Smooth muscle cell (in vitro differentiated cells): Measurements from ENCODE around the gene UBE2D2. TPM values are rescaled to one million over a fixed set of nuclear protein-coding genes. Genes with fewer than 3 reads are reported as not detected.
A peak's percentile ranks its signal among the peaks of the same experiment; 100 is the strongest.
"Not testable (repeated sequence)": the region's sequence is repeated elsewhere in the genome, so short reads cannot be mapped to it uniquely, and the experiment has no call there.

Experiments used
- DNase-seq: peaks from one replicate; lab custom pipeline; 2025; ENCODE audit not compliant: unreplicated experiment; lab: John Stamatoyannopoulos, UW
- H2AFZ ChIP-seq: fragments of 200-600 bp; sonication (generic); 2 replicates; pipeline ENCODE4 v1.6.0; 2016; ENCODE audit warnings: antibody characterized with exemption, low read depth, mild to moderate bottlenecking
- H3F3A ChIP-seq: fragments of 200-600 bp; sonication (generic); 2 replicates; pipeline ENCODE4 v1.6.0; 2017; ENCODE audit warnings: antibody characterized with exemption, low read depth
- H3K27ac ChIP-seq: fragments of 200-600 bp; sonication (generic); 2 replicates; pipeline ENCODE4 v1.5.1; 2016; ENCODE audit warnings: low read depth, mild to moderate bottlenecking
- H3K27me3 ChIP-seq: fragments of 200-600 bp; sonication (generic); 2 replicates; pipeline ENCODE4 v1.6.1; 2016; ENCODE audit warnings: low read depth, mild to moderate bottlenecking
- H3K36me3 ChIP-seq: fragments of 200-600 bp; sonication (generic); 2 replicates; pipeline ENCODE4 v1.5.1; 2016; ENCODE audit warnings: low read depth
- H3K4me1 ChIP-seq: fragments of 200-600 bp; sonication (generic); 2 replicates; pipeline ENCODE4 v1.5.1; 2016; ENCODE audit warnings: low read depth
- H3K4me2 ChIP-seq: fragments of 200-600 bp; sonication (generic); 2 replicates; pipeline ENCODE4 v1.6.0; 2016; ENCODE audit warnings: mild to moderate bottlenecking
- H3K4me3 ChIP-seq: fragments of 200-600 bp; sonication (generic); 2 replicates; pipeline ENCODE4 v1.5.1; 2016; ENCODE audit warnings: mild to moderate bottlenecking
- H3K79me2 ChIP-seq: fragments of 200-600 bp; sonication (generic); 2 replicates; pipeline ENCODE4 v1.6.0; 2016; ENCODE audit warnings: low read depth, mild to moderate bottlenecking
- H3K9ac ChIP-seq: fragments of 200-600 bp; sonication (generic); 2 replicates; pipeline ENCODE4 v1.6.0; 2016; ENCODE audit warnings: low read depth
- H3K9me3 ChIP-seq: fragments of 200-600 bp; sonication (generic); replicated peaks from 2 replicates; pipeline ENCODE4 v1.5.1; 2016; ENCODE audit warnings: low read depth
- H4K20me1 ChIP-seq: fragments of 200-600 bp; sonication (generic); 2 replicates; pipeline ENCODE4 v1.6.0; 2016; ENCODE audit warnings: low read depth
- WGBS: methylation state at CpG from one replicate; pipeline ENCODE4 v1.1.7; 2016; ENCODE audit warnings: low lambda C conversion rate; 5-methylcytosine and 5-hydroxymethylcytosine counted together
- polyA plus RNA-seq: library from polyadenylated mRNA; unstranded; fragments of >200 nt; fragmentation: Nextera tagmentation; extraction: Ambion mirVana; gene quantifications from 2 replicates; pipeline ENCODE4 v1.2.1, GENCODE V29; 2016
- total RNA-seq: library from RNA; depleted of rRNA; stranded (reverse); fragments of >200 nt; gene quantifications from 2 replicates; pipeline ENCODE4 v1.2.3, GENCODE V29; 2014
- TF ChIP-seq, protein P1 (sequence below): fragments of 200-600 bp; sonication (generic); IDR thresholded peaks from 2 replicates; pipeline ENCODE4 v1.5.1; 2017; ENCODE audit warnings: borderline replicate concordance, mild to moderate bottlenecking, antibody characterized with exemption; ENCODE audit not compliant: insufficient read depth, poor library complexity, severe bottlenecking

Gene UBE2D2
- 69.3 and 76.5 TPM in 2 replicates for total RNA-seq
- 174 and 200 TPM in 2 replicates for polyA plus RNA-seq

DNA sequence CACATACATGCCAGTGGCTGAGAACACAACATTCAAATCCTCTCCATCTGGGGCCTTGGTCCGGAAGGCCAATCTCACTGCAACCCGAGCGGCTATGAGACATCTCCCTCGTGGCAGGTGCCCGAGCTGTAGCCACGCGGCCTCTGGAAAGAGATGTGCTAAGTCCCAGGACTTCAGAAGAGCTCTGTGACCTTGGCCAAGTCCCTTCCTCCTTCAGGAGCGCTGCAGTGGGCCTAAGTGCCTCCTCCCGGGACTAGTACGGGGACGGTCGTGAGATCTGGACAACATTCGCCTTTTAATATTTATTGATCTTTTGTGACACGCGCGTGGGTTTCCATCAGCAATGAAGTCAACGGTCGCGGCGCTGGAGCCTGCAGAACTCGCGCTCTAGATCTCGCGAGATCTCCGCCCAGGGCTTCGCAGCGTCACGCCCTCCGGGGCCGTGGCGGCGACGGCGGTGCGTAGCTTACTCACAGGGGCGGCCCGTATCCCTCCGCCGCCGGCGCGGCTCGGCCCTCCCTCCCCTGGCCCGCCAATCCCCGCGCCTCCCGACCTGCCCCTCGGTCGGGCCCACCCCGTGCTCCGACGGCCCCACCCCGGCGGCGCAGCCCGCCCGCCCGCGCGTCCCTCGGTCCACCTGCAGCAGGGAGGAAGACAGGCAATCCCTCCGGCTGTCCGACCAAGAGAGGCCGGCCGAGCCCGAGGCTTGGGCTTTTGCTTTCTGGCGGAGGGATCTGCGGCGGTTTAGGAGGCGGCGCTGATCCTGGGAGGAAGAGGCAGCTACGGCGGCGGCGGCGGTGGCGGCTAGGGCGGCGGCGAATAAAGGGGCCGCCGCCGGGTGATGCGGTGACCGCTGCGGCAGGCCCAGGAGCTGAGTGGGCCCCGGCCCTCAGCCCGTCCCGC is at the start of gene UBE2D2:
TSS of gene UBE2D2 (plus strand) at position 588 of the 903 bp plus-strand sequence. CDS start 453 bp downstream, outside the sequence.
- Histone ChIP-seq H3K9ac (peak within 1 kb of the TSS; percentile 98), H2AFZ (peak within 1 kb of the TSS; percentile 96), H3K27me3 (no peaks in the 10 kb centered on the region), H3K4me2 (peak within 1 kb of the TSS; percentile 89), H3K9me3 (no peaks in the 10 kb centered on the region), H3K27ac (peak within 1 kb of the TSS; percentile 94), H3K36me3 (no peaks in the 10 kb centered on the region), H3K4me1 (peaks cover 26% of the 10 kb centered on the region), H3F3A (peaks cover 14% of the 10 kb centered on the region), H3K79me2 (peaks cover 43% of the 10 kb centered on the region), H4K20me1 (peaks cover 43% of the 10 kb centered on the region), H3K4me3 (peak within 1 kb of the TSS; percentile 80)
- TF ChIP-seq, protein P1, sequence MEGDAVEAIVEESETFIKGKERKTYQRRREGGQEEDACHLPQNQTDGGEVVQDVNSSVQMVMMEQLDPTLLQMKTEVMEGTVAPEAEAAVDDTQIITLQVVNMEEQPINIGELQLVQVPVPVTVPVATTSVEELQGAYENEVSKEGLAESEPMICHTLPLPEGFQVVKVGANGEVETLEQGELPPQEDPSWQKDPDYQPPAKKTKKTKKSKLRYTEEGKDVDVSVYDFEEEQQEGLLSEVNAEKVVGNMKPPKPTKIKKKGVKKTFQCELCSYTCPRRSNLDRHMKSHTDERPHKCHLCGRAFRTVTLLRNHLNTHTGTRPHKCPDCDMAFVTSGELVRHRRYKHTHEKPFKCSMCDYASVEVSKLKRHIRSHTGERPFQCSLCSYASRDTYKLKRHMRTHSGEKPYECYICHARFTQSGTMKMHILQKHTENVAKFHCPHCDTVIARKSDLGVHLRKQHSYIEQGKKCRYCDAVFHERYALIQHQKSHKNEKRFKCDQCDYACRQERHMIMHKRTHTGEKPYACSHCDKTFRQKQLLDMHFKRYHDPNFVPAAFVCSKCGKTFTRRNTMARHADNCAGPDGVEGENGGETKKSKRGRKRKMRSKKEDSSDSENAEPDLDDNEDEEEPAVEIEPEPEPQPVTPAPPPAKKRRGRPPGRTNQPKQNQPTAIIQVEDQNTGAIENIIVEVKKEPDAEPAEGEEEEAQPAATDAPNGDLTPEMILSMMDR, result no peak
- peak; percentile 86 for DNase-seq
- WGBS, result 1% methylated on average over 76 of the region's 89 CpGs

DNA sequence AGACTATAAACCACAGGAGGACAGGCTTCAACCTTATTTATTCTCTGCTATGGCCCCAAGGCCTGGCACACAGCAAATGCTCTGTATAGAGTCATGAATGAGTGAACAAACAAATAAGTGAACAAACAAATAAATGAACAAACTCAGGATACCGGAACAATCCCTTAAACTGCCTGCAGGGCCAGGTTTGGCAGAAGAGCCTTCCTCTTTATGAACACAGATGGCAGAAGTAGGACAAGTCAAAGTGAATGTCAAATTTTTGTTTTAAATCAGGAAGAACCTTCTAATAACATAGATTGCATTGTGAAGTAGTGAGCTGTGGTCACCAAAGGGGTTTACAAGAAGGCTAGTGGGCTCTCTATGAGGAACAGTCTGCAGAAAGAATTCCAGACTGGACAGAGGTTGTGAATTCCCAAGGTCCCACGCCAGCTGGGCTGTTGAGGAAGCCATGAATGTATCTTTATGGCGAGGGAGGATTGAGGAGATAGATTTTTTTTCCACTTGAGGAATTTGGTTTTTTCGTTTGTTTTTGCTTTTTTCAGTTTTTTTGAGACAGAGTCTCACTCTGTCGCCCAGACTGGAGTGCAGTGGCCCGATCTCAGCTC is 48.3 kb upstream of the UBE2D2 start:
- DNase-seq, result no peak
- Histone ChIP-seq H3K9me3 (no peaks in the 10 kb centered on the region), H3K9ac (no peak overlapping the region), H3K36me3 (no peaks in the 10 kb centered on the region), H3K4me3 (no peak overlapping the region), H4K20me1 (no peaks in the 10 kb centered on the region), H3K4me1 (no peaks in the 10 kb centered on the region), H3K4me2 (no peak overlapping the region), H3K27ac (no peak overlapping the region), H2AFZ (no peak overlapping the region), H3K79me2 (no peaks in the 10 kb centered on the region), H3F3A (no peaks in the 10 kb centered on the region), H3K27me3 (no peaks in the 10 kb centered on the region)
- WGBS, result 81% methylated on average over 6 of the region's 6 CpGs
- TF ChIP-seq, protein P1, result no peak

DNA sequence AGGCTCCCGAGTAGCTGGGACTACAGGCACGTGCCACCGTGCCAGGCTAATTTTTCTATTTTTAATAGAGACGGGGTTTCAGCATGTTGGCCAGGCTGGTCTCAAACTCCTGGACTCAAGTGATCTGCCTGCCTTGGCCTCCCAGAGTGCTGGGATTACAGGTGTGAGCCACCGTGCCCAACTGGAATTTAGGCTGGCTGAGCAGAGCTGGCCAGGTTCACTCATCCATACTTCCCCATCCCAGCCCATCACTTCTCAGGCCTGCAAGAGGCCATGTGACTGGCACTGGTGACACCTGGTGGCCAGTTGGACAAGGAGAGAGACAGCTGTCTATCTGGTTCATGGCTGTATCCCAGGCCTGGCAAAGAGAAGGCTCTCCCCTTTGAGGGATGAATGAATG is 47.7 kb upstream of the UBE2D2 start:
- H3K4me2 ChIP-seq, H3K9ac ChIP-seq, H3K79me2 ChIP-seq, H2AFZ ChIP-seq, H3F3A ChIP-seq, H3K27me3 ChIP-seq, H3K27ac ChIP-seq, H3K4me3 ChIP-seq, H4K20me1 ChIP-seq, H3K4me1 ChIP-seq, H3K9me3 ChIP-seq, H3K36me3 ChIP-seq: not testable (repeated sequence)
- TF ChIP-seq, protein P1, result peak; percentile 66
- WGBS, result 89% methylated on average over 5 of the region's 5 CpGs
- peak; percentile 8 for DNase-seq
